WERI-Rb-1 (cell line): ENCODE data around the gene TBRG4.

Experiments
- DNase-seq: peaks from one replicate; pipeline ENCODE4 v3.0.0-alpha.2; 2020
- H3K27ac ChIP-seq: fragments of 250-450 bp; sonication (Bioruptor Pico); 2 replicates; pipeline ENCODE4 v1.5.1; 2020; ENCODE audit warnings: mild to moderate bottlenecking, moderate library complexity
- H3K27me3 ChIP-seq: fragments of 250-450 bp; sonication (Bioruptor Pico); 2 replicates; pipeline ENCODE4 v1.5.1; 2021; ENCODE audit warnings: mild to moderate bottlenecking, low read depth, moderate library complexity; ENCODE audit not compliant: insufficient read depth, severe bottlenecking
- H3K36me3 ChIP-seq: fragments of 250-450 bp; sonication (Bioruptor Pico); 2 replicates; pipeline ENCODE4 v1.5.1; 2020; ENCODE audit warnings: mild to moderate bottlenecking, moderate library complexity
- H3K4me3 ChIP-seq: 2 replicates; pipeline ENCODE4 v1.5.1; 2011; ENCODE audit warnings: low read depth, mild to moderate bottlenecking, control low read depth, low read length
- H3K9me3 ChIP-seq: fragments of 250-450 bp; sonication (Bioruptor Pico); 2 replicates; pipeline ENCODE4 v1.5.1; 2021; ENCODE audit warnings: mild to moderate bottlenecking, moderate library complexity; ENCODE audit not compliant: severe bottlenecking
- TF ChIP-seq, protein P1 (sequence below): IDR thresholded peaks from 2 replicates; pipeline ENCODE4 v1.5.1; 2011; ENCODE audit warnings: low read depth, mild to moderate bottlenecking, control low read depth, inconsistent platforms, low read length

TBRG4 gene

DNA sequence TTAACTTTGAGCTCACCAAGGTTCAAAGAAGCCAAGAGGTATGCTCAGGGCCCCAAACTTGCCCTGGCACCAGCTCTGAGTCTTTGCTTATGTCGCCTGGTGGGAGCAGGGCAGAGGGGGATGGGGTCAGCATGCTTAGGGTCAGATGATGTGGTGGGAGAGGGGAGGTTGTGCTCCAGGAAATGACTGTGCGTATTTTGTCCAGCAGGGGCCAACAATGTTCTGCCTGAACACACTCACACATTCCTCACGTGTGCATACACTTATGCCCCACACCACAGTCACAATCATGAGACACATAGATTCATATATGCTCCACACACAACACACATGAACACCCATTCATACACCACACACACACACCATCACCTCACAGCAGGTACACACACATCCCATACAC, 41.7 kb upstream of the TBRG4 start:
- H3K27me3 ChIP-seq: no peaks in the 10 kb centered on the region
- no peak overlapping the region for H3K4me3 ChIP-seq
- peak overlapping the region; percentile 68 for H3K27ac ChIP-seq
- TF ChIP-seq, protein P1, sequence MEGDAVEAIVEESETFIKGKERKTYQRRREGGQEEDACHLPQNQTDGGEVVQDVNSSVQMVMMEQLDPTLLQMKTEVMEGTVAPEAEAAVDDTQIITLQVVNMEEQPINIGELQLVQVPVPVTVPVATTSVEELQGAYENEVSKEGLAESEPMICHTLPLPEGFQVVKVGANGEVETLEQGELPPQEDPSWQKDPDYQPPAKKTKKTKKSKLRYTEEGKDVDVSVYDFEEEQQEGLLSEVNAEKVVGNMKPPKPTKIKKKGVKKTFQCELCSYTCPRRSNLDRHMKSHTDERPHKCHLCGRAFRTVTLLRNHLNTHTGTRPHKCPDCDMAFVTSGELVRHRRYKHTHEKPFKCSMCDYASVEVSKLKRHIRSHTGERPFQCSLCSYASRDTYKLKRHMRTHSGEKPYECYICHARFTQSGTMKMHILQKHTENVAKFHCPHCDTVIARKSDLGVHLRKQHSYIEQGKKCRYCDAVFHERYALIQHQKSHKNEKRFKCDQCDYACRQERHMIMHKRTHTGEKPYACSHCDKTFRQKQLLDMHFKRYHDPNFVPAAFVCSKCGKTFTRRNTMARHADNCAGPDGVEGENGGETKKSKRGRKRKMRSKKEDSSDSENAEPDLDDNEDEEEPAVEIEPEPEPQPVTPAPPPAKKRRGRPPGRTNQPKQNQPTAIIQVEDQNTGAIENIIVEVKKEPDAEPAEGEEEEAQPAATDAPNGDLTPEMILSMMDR: peak; percentile 44; the same call in 1 of the 2 replicates
- no peaks in the 10 kb centered on the region for H3K9me3 ChIP-seq
- no peak for DNase-seq
- H3K36me3 ChIP-seq: no peaks in the 10 kb centered on the region

DNA sequence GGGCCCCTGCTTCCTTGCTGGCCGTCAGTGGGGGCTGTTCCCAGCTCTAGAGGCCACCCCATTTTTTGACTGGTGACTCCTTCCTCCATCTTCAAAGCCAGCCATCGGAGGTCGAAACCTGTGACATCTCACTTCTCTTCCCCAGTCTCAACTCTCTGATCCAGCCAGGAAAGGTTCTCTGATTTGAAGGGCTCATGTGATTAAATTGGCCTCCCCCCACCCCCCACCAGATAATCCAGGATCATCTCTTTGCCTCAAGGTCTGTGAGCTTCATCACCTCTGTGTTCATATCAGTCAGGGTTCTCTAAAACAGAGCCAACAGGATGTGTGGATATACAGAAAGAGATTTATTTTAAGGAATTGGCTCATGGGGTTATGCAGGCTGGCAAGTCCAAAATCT, 40.5 kb upstream of the TBRG4 start:
- no peaks in the 10 kb centered on the region for H3K9me3 ChIP-seq
- peak overlapping the region; percentile 24 for H3K4me3 ChIP-seq
- H3K36me3 ChIP-seq: no peaks in the 10 kb centered on the region
- TF ChIP-seq, protein P1: no peak
- peak overlapping the region; percentile 68 for H3K27ac ChIP-seq
- no peaks in the 10 kb centered on the region for H3K27me3 ChIP-seq
- DNase-seq: peak; percentile 89

DNA sequence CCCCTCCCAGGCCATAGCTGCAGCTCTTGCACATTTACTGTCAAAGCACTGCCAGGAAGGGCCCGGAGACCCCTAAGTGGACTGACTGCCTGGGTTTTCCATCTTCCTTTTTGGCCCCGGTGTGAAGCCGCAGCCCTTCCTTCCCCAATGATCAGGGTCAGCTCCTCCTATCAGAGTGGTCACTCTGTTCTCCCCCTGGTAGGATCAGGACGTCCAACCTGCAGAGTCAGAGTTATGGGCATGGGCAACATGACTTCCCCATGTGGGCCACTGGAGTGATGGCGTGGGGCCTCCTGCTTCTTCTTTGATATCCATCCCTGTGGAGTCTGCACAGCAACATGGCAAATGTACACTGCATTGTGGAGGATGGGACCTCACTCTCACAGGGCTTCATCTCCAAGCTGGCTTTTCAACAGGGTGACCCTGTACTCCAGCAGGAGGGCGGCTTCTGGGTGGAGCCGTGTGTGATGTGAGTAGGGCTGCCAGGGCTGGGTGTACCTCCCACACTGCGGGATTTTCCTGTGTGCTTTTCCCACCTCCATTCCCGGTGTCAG, 39.7 kb upstream of the TBRG4 start:
- no peaks in the 10 kb centered on the region for H3K27me3 ChIP-seq
- DNase-seq: no peak
- H3K36me3 ChIP-seq: no peaks in the 10 kb centered on the region
- no peak overlapping the region for H3K4me3 ChIP-seq
- no peaks in the 10 kb centered on the region for H3K9me3 ChIP-seq
- no peak overlapping the region for H3K27ac ChIP-seq
- TF ChIP-seq, protein P1: no peak

DNA sequence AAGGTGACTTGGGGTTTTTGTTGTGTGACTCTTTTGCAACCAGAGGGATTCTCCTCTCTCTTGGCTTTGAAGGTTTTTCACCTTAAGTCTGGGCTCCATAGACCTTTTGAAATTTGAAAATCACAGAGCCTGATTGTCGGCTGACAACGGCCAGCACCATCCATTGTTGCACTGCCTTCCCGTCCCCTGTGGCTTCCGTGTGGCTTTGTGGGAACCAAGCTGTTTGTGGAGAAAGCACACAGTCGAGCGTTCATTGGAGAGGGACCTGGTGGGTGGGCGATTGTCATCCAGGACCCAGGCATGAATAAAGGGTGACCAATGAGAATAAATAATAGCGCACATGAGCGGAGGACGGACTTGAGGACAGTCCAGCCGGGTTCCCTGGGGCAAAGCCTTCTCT, 38.7 kb upstream of the TBRG4 start:
- no peak for DNase-seq
- no peaks in the 10 kb centered on the region for H3K9me3 ChIP-seq
- H3K36me3 ChIP-seq: no peaks in the 10 kb centered on the region
- no peaks in the 10 kb centered on the region for H3K27me3 ChIP-seq
- H3K4me3 ChIP-seq: no peak overlapping the region
- no peak overlapping the region for H3K27ac ChIP-seq
- TF ChIP-seq, protein P1: no peak

DNA sequence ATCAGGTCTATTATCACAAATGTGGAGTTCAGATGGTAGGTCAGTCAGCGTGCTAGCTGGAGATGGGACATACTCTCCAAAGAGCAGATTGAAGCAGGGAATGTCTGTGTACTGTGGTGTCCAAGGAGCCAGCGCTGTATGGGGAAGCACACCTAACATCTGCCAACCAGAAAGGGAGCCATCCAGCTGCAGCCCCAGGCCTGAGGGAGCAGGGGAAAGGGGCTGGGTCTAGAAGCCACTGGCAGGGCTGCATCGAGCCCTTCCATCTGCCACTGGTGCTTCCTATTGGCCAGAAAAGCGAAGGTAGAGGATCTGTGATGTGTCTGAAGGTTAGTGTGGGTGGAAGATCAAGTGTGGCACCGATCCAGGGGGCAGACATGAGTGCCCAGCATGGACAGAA, 38.1 kb upstream of the TBRG4 start:
- Histone ChIP-seq H3K36me3 (no peaks in the 10 kb centered on the region), H3K27me3 (no peaks in the 10 kb centered on the region), H3K4me3 (no peak overlapping the region), H3K9me3 (no peaks in the 10 kb centered on the region), H3K27ac (no peak overlapping the region)
- no peak for DNase-seq
- TF ChIP-seq, protein P1: no peak

DNA sequence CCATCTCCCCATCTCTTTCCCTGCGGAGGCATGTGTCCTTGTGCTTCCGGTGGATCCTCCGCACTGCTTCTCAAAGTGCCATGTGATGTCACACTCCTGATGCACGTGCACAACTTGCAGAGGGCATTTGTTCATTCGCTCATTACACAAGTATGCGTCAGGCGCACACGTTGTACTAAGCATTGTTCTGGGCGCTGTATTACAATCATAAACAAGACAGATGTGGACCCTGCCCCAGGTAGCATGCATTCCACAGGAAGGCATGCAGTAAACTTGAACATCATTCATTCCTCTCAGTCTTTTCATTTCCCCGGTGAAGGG, 37.1 kb upstream of the TBRG4 start:
- no peaks in the 10 kb centered on the region for H3K9me3 ChIP-seq
- TF ChIP-seq, protein P1: no peak
- DNase-seq: no peak
- no peaks in the 10 kb centered on the region for H3K27me3 ChIP-seq
- H3K4me3 ChIP-seq: no peak overlapping the region
- H3K27ac ChIP-seq: no peak overlapping the region
- no peaks in the 10 kb centered on the region for H3K36me3 ChIP-seq
